Measurements from ENCODE around the gene ARHGAP44. TPM values are rescaled to one million over a fixed set of nuclear protein-coding genes. Genes with fewer than 3 reads are reported as not detected.

The ARHGAP44 gene
- total RNA-seq (2014; rRNA removed; shearing (Covaris generic)), result 0.69 and 1.1 TPM in 2 replicates

- no peak for DNase-seq (ENCODE audit: low spot score)
Observed at GRCh38 chr17:12789481-12790248, at the start of gene ARHGAP44. Gene ARHGAP44, plus strand, starts transcription at chr17:12789498. Its CDS starts 341 bp downstream, at chr17:12789839.

- no peak for DNase-seq (ENCODE audit: low spot score)
Observed at GRCh38 chr17:12739500-12739899, 49.8 kb upstream of the ARHGAP44 start.

GRCh38 chr17:12743046-12743445, 46.3 kb upstream of the ARHGAP44 start:
- DNase-seq (ENCODE audit: low spot score), result no peak

GRCh38 chr17:12744298-12744697, 45.0 kb upstream of the ARHGAP44 start:
- DNase-seq (ENCODE audit: low spot score), result no peak

GRCh38 chr17:12744786-12745185, 44.5 kb upstream of the ARHGAP44 start:
- no peak for DNase-seq (ENCODE audit: low spot score)

GRCh38 chr17:12745486-12745885, 43.8 kb upstream of the ARHGAP44 start:
- DNase-seq (ENCODE audit: low spot score), result no peak

- no peak for DNase-seq (ENCODE audit: low spot score)
Observed at GRCh38 chr17:12756786-12757185, 32.5 kb upstream of the ARHGAP44 start.

- DNase-seq (ENCODE audit: low spot score), result no peak
Observed at GRCh38 chr17:12759090-12759489, 30.2 kb upstream of the ARHGAP44 start.

- DNase-seq (ENCODE audit: low spot score), result peak; percentile 36
Observed at GRCh38 chr17:12765548-12765947, 23.8 kb upstream of the ARHGAP44 start.

- DNase-seq (ENCODE audit: low spot score), result no peak
Observed at GRCh38 chr17:12768255-12768654, 21.0 kb upstream of the ARHGAP44 start.

- no peak for DNase-seq (ENCODE audit: low spot score)
Observed at GRCh38 chr17:12769981-12770380, 19.3 kb upstream of the ARHGAP44 start.

GRCh38 chr17:12773153-12773552, 16.1 kb upstream of the ARHGAP44 start:
- DNase-seq (ENCODE audit: low spot score), result no peak

GRCh38 chr17:12789075-12789480, 220 bp upstream of the ARHGAP44 start:
- no peak for DNase-seq (ENCODE audit: low spot score)

GRCh38 chr17:12790249-12791106, 1.2 kb downstream of the ARHGAP44 start:
- DNase-seq (ENCODE audit: low spot score), result no peak

GRCh38 chr17:12794919-12795532, 5.7 kb downstream of the ARHGAP44 start:
- DNase-seq (ENCODE audit: low spot score), result no peak

GRCh38 chr17:12800855-12801365, 11.6 kb downstream of the ARHGAP44 start:
- no peak for DNase-seq (ENCODE audit: low spot score)

GRCh38 chr17:12806630-12807029, 17.3 kb downstream of the ARHGAP44 start:
- no peak for DNase-seq (ENCODE audit: low spot score)

- no peak for DNase-seq (ENCODE audit: low spot score)
Observed at GRCh38 chr17:12808723-12809122, 19.4 kb downstream of the ARHGAP44 start.

- no peak for DNase-seq (ENCODE audit: low spot score)
Observed at GRCh38 chr17:12812877-12813276, 23.6 kb downstream of the ARHGAP44 start.

GRCh38 chr17:12813664-12814063, 24.4 kb downstream of the ARHGAP44 start:
- no peak for DNase-seq (ENCODE audit: low spot score)

GRCh38 chr17:12814718-12815117, 25.4 kb downstream of the ARHGAP44 start:
- no peak for DNase-seq (ENCODE audit: low spot score)

- no peak for DNase-seq (ENCODE audit: low spot score)
Observed at GRCh38 chr17:12815642-12816141, 26.4 kb downstream of the ARHGAP44 start.
